Epithelial cell of prostate (primary cell): ENCODE data around the gene ITPRID1.
"Not testable (repeated sequence)": the region's sequence is repeated elsewhere in the genome, so short reads cannot be mapped to it uniquely, and the experiment has no call there.

ENCODE experiments used
- DNase-seq: peaks from one replicate; pipeline ENCODE4 v3.0.0-alpha.2; 2011; ENCODE audit warnings: low read depth, low spot score
- H3K27ac ChIP-seq: fragments of 450-650 bp; 2 replicates; pipeline ENCODE4 v1.5.1; 2017; ENCODE audit warnings: mild to moderate bottlenecking

The ITPRID1 gene

DNA sequence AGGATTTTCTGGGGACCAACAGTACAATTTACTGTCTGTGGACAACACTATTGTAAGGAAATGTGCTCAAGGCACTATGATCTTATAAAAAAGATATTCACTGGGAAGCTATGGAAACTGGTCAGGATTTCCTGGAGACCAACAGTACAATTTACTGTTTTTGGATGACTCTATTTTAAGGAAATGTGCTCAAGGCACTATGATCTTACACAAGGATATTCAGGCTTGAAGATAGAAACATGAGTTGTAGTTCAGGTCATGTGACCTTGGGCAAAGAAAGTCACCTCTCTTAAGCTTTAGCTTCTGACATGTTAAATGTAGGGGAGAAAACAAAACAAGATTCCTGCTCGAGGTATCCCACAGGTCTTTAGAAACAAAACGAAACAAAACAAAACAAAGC, 1.7 kb upstream of the ITPRID1 start:
- H3K27ac ChIP-seq = no peak overlapping the region
- DNase-seq = no peak

GRCh38 chr7:31516680-31517502, 3.0 kb downstream of the ITPRID1 start:
- DNase-seq = no peak
- no peak overlapping the region for H3K27ac ChIP-seq

GRCh38 chr7:31517513-31517912, 3.6 kb downstream of the ITPRID1 start:
- DNase-seq = no peak
- no peak overlapping the region for H3K27ac ChIP-seq

GRCh38 chr7:31518766-31519165, 4.9 kb downstream of the ITPRID1 start:
- DNase-seq = no peak
- no peak overlapping the region for H3K27ac ChIP-seq

DNA sequence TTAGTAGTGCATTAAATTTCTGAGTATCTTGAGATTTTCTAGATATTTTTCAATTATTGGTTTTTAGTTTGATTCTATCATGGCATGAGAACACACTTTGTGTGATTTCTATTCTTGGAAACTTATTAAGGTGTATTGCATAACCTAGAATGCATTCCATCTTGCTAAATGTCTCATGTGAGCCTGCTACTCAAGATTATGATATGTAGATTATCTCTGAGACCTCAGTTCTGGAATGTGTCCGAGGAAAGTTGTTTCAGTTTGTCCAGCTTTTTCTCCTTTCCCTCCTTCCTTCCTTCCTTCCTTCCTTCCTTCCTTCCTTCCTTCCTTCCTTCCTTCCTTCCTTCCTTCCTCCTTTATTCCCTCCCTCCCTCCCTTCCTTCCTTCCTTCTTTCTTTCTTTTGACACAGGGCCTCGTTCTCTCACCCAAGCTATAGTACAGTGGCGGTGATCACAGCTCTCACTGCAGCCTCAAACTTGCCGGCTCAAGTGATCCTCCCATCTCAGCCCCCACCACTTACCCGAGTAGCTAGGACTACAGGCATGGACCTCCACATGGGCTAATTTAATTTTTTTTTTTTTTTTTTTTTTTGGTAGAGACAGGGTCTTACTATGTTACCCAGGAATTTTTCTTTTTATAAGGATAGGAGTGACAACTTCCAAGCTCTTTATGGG, 7.6 kb downstream of the ITPRID1 start:
- H3K27ac ChIP-seq = no peak overlapping the region
- DNase-seq = no peak

GRCh38 chr7:31526864-31527263, 13.0 kb downstream of the ITPRID1 start:
- no peak overlapping the region for H3K27ac ChIP-seq
- DNase-seq = no peak

- H3K27ac ChIP-seq = no peak overlapping the region
- no peak for DNase-seq
These were observed 15.2 kb downstream of the ITPRID1 start for GRCh38 chr7:31529103-31529502.

GRCh38 chr7:31540651-31541185, 26.8 kb downstream of the ITPRID1 start:
- DNase-seq, H3K27ac ChIP-seq: not testable (repeated sequence)

GRCh38 chr7:31545549-31545948, 31.7 kb downstream of the ITPRID1 start:
- no peak for DNase-seq
- H3K27ac ChIP-seq = no peak overlapping the region

GRCh38 chr7:31549611-31550010, 35.7 kb downstream of the ITPRID1 start:
- H3K27ac ChIP-seq = no peak overlapping the region
- DNase-seq = no peak

GRCh38 chr7:31550432-31550831, 36.5 kb downstream of the ITPRID1 start:
- no peak for DNase-seq
- no peak overlapping the region for H3K27ac ChIP-seq

DNA sequence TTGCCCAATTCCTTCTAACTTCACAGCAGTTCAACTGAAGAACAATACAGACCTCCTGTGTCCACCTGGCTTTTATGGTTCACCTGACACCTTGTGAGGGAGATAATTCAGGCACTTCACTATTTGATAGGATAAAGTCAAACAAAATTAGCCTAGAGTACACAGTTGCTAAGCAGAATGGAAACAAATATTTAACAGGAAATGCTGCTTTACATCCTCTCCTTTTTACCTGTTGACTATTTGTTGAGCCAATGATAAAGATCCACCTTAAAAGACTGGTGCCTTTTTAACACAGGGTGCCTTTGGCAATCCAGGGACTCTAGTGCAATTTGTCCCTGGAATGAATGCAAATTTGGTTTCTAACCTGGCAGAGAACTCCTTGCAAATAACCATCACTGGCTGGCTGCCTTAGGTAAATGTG, 39.8 kb downstream of the ITPRID1 start:
- no peak for DNase-seq
- no peak overlapping the region for H3K27ac ChIP-seq

DNA sequence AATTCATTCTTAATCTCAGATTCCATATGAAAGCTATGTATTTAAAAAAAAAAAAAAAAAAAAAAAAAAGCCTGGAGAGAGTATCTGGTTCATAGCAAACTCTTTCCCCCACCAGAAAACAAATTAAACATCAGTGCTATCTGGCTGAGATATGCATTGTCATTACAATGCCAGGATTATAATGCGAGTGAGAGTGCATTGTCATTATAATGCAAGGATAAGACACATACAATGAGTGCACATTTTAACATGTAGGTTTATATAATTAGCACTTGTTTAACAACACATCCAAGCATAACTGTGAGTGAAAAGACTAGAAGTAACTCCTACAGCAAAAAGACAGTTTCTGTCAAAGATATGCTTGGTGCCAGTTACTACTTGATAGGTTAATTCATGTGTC, 48.1 kb downstream of the ITPRID1 start:
- DNase-seq = no peak
- H3K27ac ChIP-seq = no peak overlapping the region

DNA sequence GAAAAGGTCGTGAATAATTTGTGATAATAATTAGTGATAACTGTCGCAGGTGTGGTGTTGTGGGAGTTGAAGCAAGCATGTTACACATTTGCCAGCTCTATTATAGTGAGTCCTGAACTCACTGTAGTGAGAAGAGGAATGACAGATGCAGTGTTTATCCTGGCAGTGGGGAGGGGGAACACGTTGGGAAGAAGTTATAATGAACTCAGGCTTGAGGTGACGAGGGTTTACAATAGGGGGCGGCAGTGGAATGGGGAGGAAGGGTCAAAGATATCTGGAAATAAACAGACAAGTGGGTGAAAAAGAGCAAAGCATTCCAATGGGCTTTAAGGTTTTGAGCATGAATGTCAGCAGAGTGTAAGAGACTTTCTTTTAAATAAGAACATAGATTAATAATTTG, 49.6 kb downstream of the ITPRID1 start:
- H3K27ac ChIP-seq = no peak overlapping the region
- no peak for DNase-seq

DNA sequence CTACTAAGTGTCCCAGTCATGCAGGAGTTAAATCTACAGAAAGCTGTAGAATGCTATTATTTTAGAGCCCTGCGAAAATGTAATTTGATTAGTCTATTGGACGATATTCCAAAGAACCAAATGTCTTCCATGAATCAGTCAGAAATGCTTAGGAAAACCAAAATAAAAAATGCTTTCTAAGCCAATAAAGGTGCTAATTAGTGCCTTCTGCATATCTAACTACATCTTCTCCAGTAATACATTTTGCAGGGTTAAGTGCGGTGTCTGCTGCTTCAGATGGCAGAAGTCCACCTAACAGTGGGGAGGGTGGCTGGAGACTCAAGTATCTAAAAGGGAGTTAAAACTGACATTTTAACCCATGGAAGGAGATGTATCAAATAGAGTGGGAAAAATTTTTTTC, 50.1 kb downstream of the ITPRID1 start:
- DNase-seq = no peak

DNA sequence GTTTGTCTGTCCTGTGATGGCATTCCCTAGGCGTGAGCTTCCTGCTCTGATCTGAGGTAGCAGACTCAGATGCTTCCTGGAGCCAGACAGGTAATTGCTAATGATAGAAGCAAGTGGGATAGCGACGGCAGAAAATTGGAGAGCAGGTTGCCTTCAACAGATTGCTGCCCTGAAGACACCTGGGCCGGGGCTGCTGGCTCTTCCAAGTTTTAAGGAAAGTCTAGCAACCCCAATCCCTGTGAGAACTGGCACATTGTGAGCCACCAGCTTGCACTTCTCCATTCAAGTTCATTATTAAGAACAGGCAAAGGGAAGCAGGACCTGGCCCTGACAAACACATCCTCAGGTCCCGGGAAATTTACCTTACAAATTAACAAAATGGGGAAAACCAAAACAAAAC, 50.8 kb downstream of the ITPRID1 start:
- DNase-seq = no peak
- H3K27ac ChIP-seq = no peak overlapping the region

More for the DNA sequence above, 50.1 kb downstream of the ITPRID1 start:
- H3K27ac ChIP-seq = no peak overlapping the region

GRCh38 chr7:31569528-31569927, 55.6 kb downstream of the ITPRID1 start:
- DNase-seq = no peak
- no peak overlapping the region for H3K27ac ChIP-seq

DNA sequence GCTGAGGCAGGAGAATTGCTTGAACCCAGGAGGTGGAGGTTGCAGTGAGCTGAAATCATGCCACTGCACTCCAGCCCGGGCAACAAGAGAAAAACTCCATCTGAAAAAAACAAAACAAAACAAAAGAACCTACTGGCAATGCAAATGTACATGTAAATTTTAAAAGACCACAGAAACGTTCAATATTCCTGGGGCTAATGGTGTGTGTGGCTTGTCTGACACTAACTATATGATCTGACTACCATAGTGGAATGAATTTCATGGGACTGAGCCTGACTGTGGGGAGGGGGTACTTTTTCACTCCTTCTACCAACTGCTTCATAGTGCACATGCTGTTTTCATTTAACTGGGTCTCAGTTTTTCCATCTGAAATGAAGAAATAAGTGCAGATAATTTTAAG, 69.6 kb downstream of the ITPRID1 start:
- no peak for DNase-seq

DNA sequence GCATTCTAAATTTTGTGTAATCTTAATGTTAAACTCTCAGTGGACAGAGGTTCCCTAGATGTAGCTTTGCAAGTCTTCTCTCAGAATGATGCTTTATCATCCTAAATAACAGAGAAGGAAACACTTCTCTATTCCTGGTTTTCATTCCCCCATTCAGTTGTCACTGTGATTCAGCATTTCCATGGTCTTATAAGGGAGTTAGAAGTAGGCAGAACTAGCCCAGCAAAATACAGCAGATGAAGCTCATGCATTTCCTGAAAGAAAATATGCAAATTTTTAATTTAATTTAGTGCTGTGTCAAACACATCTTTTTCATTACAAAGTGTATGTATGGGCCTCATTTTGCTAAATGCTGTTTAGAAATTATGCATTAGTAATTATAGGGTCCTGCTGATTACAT, 70.1 kb downstream of the ITPRID1 start:
- DNase-seq = no peak

More for the DNA sequence above, 69.6 kb downstream of the ITPRID1 start:
- no peak overlapping the region for H3K27ac ChIP-seq

DNA sequence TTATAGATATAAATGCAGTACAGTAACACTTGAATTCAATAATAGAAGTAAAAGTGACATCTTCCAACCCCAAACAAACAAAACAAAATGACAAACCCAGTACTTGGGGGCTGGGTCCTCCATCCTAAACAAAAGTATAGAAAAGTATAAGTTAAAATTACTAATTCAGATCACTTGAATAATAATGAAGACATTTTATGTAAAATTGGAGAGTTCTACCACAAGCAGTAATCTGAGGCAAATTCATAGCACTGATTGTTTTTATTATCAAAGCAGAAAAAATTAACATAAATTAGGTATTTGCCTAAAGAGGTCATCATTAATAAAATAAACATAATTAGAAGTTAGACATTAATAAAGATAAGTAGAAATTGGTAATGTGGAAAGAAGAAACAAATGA, 81.5 kb downstream of the ITPRID1 start:
- H3K27ac ChIP-seq = no peak overlapping the region
- no peak for DNase-seq

More for the DNA sequence above, 70.1 kb downstream of the ITPRID1 start:
- no peak overlapping the region for H3K27ac ChIP-seq

DNA sequence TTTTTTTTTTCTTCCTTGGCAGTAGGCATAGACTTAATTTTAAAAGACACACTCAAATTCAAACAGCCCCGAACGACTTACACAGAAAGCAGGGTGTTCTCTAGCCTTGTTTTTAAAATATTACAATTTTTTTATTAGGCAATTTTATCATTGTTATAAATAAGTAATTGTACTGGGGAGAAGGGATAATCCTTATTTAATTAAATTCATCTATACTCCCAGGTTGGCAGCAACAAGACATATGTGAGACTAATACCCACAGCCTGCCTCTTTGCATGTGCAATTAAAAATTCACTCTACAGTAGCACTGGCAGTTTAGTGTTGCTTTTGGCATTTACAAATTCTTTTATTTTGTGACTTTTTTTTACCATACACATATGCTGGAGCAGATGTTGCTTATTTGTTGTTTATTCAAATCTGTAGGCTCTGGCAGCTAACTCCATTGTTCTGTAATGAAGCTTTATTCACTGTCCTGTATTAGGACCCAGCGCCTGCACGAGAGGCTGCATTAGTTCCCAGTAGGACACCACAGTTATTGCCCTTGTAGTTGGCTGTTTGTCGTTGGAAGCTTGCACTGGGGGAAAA, 88.2 kb downstream of the ITPRID1 start:
- H3K27ac ChIP-seq = no peak overlapping the region
- no peak for DNase-seq
